HG03103 (cell line): ENCODE results near the gene OPALIN.
"Not testable (repeated sequence)": the region's sequence is repeated elsewhere in the genome, so short reads cannot be mapped to it uniquely, and the experiment has no call there.

ENCODE experiments used
- ATAC-seq: cut with Tn5 transposase; IDR thresholded peaks from one replicate; pipeline ENCODE4 v1.9.1; 2021; ENCODE audit warnings: low read depth; ENCODE audit not compliant: unreplicated experiment

OPALIN gene

DNA sequence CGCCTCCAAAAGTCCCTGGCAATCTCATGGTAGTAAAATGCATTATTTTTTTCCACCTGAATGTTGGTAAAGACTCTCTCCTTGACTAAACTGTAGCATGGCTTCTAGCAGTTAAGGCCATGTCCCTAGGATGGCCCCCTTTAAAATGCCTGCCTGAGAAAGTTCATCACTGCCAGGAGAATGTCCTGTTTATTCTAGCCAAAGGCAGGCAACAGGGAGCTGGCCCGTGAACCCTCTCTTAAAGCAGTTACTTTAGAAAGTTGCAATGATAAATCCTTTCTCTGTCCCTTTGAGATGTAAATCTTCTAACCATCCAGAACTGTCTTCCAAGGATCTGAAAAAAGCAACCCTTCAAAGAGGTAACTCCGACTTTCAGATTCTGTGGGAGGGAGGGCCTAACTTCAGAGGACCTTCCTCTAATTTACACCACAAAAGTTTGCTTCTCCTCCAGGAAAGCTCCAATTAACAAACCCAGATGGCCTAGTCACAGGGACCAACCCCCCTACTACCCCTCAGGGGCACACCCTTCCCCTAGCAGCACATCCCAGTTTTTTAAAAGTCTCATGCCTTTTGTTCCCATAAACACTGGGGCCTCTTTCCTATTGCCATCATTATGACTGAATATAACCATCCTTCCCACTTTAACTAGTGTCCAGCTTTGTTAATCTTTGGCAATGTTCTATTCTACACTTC lies 49.0 kb downstream of the OPALIN start:
- no peak for ATAC-seq

DNA sequence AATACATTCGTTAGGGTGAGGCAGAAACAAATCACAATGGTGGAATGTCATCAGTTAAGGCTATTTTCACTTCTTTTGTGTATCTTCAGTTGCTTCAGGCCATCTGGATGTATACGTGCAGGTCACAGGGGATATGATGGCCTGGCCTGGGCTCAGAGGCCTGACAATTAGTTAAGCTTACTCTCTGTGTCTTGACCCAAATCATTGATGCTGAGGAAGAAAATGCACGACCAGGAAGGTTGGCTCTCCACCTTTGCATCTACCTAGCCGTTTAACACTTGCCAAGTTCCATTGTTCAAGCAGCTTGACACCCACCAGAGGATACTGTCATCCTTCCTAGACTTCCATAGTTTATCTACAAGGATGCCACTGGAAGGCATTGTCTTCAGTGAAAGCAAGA lies 49.9 kb downstream of the OPALIN start:
- ATAC-seq, result not testable (repeated sequence)

DNA sequence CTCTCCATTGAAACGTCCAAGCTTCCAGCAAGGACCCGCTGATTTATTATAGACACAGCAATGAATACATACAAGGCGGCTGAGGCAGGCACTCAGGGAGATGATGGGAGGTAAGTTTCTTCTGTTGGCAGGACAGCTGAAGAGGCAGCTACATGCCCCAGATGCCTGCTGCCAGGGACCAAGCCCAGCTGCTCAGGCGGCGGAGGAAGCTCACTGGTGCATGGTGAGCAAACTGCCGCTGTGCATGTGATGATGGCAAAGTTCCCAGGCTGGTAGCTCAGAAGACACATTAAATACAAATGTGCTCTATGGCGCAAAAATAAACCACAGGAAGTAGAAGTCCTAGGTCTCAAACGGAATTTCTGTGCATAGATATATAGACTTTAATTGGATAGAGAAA lies 52.3 kb downstream of the OPALIN start:
- ATAC-seq, result no peak

DNA sequence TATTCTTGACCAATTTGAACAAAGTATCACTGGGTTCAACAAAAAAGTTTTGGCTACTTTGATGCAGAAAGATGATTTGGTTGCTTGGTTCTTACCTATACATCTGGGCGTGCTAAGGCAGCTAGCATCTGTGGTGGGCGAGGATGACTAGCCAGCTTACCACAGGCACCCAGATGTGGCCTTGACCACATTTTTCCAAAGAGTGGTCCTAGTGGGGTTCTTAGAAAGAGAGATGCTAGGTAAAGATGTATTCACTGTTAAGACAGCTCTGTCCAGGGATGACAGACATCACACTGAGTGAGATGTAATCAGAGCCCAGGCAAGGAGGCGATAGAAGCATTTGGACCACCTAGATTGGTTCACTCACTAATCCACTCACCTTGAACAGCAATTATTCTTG lies 53.8 kb downstream of the OPALIN start:
- no peak for ATAC-seq

DNA sequence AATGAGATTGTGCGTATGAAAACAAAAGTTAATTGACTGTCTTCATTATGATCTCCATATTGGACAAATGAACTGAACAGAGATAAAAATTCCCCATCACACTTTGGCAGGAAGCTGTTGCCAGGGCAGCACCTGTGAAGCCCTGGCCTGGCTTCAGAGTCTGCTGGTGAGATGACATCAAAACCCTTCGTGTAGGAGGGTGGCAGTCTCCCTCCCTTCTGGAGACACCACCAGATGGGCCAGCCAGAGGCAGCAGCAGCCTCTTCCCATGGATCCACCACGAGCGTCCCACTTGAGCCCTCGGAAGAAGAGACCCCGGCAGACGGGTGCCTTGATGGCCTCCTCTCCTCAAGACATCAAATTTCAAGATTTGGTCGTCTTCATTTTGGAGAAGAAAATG lies 54.6 kb downstream of the OPALIN start, which contains the start of gene DNTT:
Gene DNTT (plus strand): TSS at position 205 of the 400 bp plus-strand sequence. CDS start 64 bp downstream, at position 269.
- no peak for ATAC-seq

DNA sequence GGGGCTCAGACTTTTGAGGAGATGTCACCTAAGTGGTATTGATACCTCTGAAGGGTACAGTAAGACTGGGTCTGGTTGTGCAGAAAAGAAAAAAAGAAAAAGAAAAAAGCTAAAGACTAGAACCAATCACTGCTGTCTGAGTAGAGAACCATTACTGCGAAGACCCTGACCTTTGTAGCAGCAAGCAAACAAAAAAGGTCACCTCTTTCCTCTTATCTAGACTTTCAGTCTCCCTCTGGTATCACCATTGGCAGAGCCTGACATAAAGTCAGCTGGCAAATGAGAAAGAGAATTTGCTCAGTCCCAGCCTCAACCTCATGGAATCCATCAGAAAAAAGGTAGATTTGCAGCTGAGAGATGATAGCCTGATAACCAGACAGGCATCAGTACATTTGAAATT lies 57.2 kb downstream of the OPALIN start:
- ATAC-seq, result no peak

DNA sequence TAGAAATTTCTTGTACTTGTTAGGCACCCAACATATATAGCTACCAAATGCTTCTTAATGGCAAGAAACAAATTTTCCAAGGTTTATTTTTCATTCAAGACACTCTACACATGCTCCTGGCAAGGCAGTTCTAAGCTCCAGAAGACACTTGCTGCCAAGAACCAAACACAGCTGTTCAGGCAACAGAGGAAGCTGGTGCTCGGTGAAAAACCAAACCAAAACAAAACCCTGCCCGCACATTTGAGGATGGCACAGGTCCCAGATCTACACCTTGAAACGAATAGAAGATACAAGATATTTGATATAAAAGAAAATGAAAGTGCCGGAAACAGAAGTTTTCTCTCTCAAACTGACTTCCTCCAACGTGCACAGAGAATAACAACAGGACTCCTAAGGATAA lies 59.4 kb downstream of the OPALIN start:
- no peak for ATAC-seq

DNA sequence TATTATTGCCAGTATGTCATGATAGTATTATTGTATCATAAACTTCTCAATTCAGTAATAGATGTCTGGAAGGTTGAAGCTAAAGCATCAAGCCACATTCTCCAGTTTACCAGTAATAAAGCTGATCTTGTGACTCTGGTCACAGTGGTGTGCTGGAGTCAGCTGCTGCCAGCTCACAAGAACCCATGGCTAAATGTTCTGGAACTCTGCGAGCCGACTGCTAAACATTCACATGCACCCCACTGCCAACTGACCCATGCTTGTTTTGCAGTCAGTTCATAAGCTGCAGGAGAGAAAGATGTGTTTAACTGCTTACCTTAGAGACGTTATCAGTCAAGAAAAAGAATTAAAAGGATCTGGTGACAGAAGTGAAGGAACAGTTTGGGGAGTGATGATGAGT lies 60.4 kb downstream of the OPALIN start:
- no peak for ATAC-seq

DNA sequence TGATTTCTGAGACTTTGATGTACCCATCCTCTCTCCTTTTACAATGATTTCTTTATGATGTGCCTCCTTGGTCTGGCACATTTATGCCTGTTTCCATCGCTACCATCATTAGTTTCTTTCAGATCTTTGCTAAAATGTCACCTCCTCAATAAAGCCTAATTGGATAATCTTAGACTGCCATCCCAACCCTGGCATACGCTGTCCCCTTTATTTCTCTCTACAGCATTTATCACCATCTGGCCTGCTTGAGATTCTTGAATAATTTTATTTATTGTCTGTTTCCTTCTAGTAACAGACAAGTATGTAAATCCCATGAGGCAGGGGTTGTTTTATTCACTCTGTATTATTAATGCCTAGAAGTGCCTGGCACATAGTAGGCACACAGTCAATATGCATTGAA lies 61.3 kb downstream of the OPALIN start:
- no peak for ATAC-seq

DNA sequence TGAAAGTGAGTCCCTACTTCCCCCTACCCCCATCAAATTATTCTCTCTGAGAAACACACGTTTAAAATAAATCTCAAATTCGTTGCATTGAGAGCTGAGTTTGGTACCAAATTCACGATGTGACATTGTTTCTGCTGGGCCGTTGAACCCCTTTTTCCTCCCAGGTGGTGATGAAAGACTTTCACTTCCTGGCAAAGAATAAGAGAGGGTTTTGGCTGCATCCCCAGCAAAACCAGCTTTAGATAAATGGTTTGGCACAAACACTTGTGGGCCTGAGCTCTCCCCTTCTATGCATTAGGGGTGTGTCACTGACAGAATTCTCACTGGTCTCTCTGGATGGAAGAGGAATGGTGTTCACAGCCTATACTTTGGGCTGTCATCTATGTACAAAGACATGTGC lies 63.3 kb downstream of the OPALIN start:
- no peak for ATAC-seq
